IMR-90 (cell line): ENCODE measurements around the gene GPR107. TPM values are rescaled to one million over a fixed set of nuclear protein-coding genes. Genes with fewer than 3 reads are reported as not detected.

Experiments used
- ATAC-seq: fragments of 200-7000 bp; cut with Tn5 transposase; 2 replicates; pipeline ENCODE4 v1.9.1; 2020; ENCODE audit warnings: low read depth, mild to moderate bottlenecking, moderate library complexity
- BruUV-seq: library from RNA; stranded (reverse); fragments of 400-500 nt; replicated peaks from 2 replicates; lab custom pipeline; 2021; lab: Mats Ljungman, UMichigan
- CTCF ChIA-PET: fragments of 300-600 bp; formaldehyde crosslinking; extraction: SDS; loops from one replicate; lab custom pipeline; 2021; ENCODE audit warnings: antibody characterized with exemption; lab: Yijun Ruan, JAX
- POLR2A ChIA-PET: fragments of 300-600 bp; sonication (Branson Sonifier 250); formaldehyde crosslinking; loops from one replicate; lab custom pipeline; 2022; ENCODE audit warnings: antibody characterized with exemption; ENCODE audit not compliant: unreplicated experiment; lab: Charles Lee
- DNase-seq: peaks from one replicate; pipeline ENCODE4 v3.0.0; 2013
- H2AFZ ChIP-seq: replicated peaks from 2 replicates; pipeline ENCODE3; 2013; ENCODE audit warnings: low read length, mild to moderate bottlenecking; ENCODE audit not compliant: poor library complexity
- H2AK5ac ChIP-seq: 2 replicates; pipeline ENCODE4 v1.6.1; 2013; ENCODE audit warnings: low read depth, low read length, inconsistent platforms
- H2AK9ac ChIP-seq: replicated peaks from 2 replicates; pipeline ENCODE3; 2013; ENCODE audit warnings: mild to moderate bottlenecking, low read depth, low read length, moderate library complexity; ENCODE audit not compliant: poor library complexity
- H2BK120ac ChIP-seq: 2 replicates; pipeline ENCODE4 v1.6.1; 2013; ENCODE audit warnings: low read depth, low read length, inconsistent platforms
- H2BK15ac ChIP-seq: 3 replicates; pipeline ENCODE4 v1.6.1; 2013; ENCODE audit warnings: low read depth, low read length, inconsistent platforms
- H2BK20ac ChIP-seq: 2 replicates; pipeline ENCODE4 v1.6.1; 2013; ENCODE audit warnings: low read depth, mild to moderate bottlenecking, inconsistent platforms, low read length, moderate library complexity
- H2BK5ac ChIP-seq: 2 replicates; pipeline ENCODE4 v1.6.1; 2013; ENCODE audit warnings: mild to moderate bottlenecking, low read depth, low read length, inconsistent platforms; ENCODE audit not compliant: poor library complexity, severe bottlenecking
- H3K14ac ChIP-seq: replicated peaks from 2 replicates; pipeline ENCODE4 v1.6.1; 2013; ENCODE audit warnings: low read depth, low read length, inconsistent platforms
- H3K18ac ChIP-seq: 2 replicates; pipeline ENCODE4 v1.6.1; 2013; ENCODE audit warnings: low read depth, low read length, control low read depth
- H3K23ac ChIP-seq: 2 replicates; pipeline ENCODE4 v1.6.1; 2013; ENCODE audit warnings: low read depth, low read length, inconsistent platforms
- H3K27ac ChIP-seq: 2 replicates; pipeline ENCODE4 v1.5.1; 2013; ENCODE audit warnings: mild to moderate bottlenecking, control low read depth, low read length; ENCODE audit not compliant: insufficient read depth
- H3K27me3 ChIP-seq: 2 replicates; pipeline ENCODE4 v1.6.1; 2013; ENCODE audit warnings: low read length; ENCODE audit not compliant: control insufficient read depth, insufficient read depth
- H3K36me3 ChIP-seq: 2 replicates; pipeline ENCODE4 v1.6.1; 2013; ENCODE audit warnings: low read length, mixed read lengths; ENCODE audit not compliant: control insufficient read depth, insufficient read depth
- H3K4ac ChIP-seq: 2 replicates; pipeline ENCODE4 v1.6.1; 2013; ENCODE audit warnings: low read depth, low read length, inconsistent platforms
- H3K4me1 ChIP-seq: 2 replicates; pipeline ENCODE4 v1.6.1; 2013; ENCODE audit warnings: low read length, mixed read lengths; ENCODE audit not compliant: control insufficient read depth, insufficient read depth
- H3K4me2 ChIP-seq: 2 replicates; pipeline ENCODE4 v1.6.1; 2013; ENCODE audit warnings: low read depth, mild to moderate bottlenecking, control low read depth, low read length, moderate library complexity
- H3K4me3 ChIP-seq: 2 replicates; pipeline ENCODE4 v1.5.1; 2013; ENCODE audit warnings: low read depth, mild to moderate bottlenecking, control low read depth, low read length, moderate library complexity; ENCODE audit not compliant: insufficient read depth
- H3K56ac ChIP-seq: 2 replicates; pipeline ENCODE4 v1.6.1; 2013; ENCODE audit warnings: low read length, inconsistent platforms; ENCODE audit not compliant: insufficient read depth; ENCODE audit errors: extremely low read depth
- H3K79me1 ChIP-seq, 2 experiments: 2 replicates each; pipeline ENCODE4 v1.6.1; 2013; ENCODE audit warnings: low read length in 2 of 2, inconsistent platforms in 1 of 2, low read depth in 1 of 2
- H3K9ac ChIP-seq: 2 replicates; pipeline ENCODE4 v1.6.1; 2013; ENCODE audit warnings: low read depth, low read length, control low read depth
- H3K9me1 ChIP-seq: 2 replicates; pipeline ENCODE4 v1.6.1; 2013; ENCODE audit warnings: low read length, inconsistent platforms; ENCODE audit not compliant: insufficient read depth
- H3K9me3 ChIP-seq: 2 replicates; pipeline ENCODE4 v1.6.1; 2013; ENCODE audit warnings: low read length; ENCODE audit not compliant: control insufficient read depth, insufficient read depth
- H4K20me1 ChIP-seq: 2 replicates; pipeline ENCODE4 v1.6.1; 2013; ENCODE audit warnings: low read length, inconsistent platforms; ENCODE audit not compliant: insufficient read depth
- H4K5ac ChIP-seq: 2 replicates; pipeline ENCODE4 v1.6.1; 2013; ENCODE audit warnings: mild to moderate bottlenecking, low read depth, low read length, control low read depth
- H4K8ac ChIP-seq, 2 experiments: 2 replicates each; pipeline ENCODE4 v1.6.1; 2013; ENCODE audit warnings: low read depth in 2 of 2, low read length in 2 of 2, control low read depth in 1 of 2, inconsistent platforms in 1 of 2
- H4K91ac ChIP-seq: 2 replicates; pipeline ENCODE4 v1.6.1; 2013; ENCODE audit warnings: low read depth, low read length, inconsistent platforms; ENCODE audit not compliant: insufficient read depth
- BHLHE40 ChIP-seq: fragments of 150-350 bp; IDR thresholded peaks from 2 replicates; pipeline ENCODE4 v1.6.1; 2016; ENCODE audit warnings: mild to moderate bottlenecking, low read depth, low read length
- CHD1 ChIP-seq: IDR thresholded peaks from 2 replicates; pipeline ENCODE4 v1.6.1; 2012; ENCODE audit warnings: low read depth, low read length, improper control_type of control experiment
- FOS ChIP-seq: fragments of 150-350 bp; IDR thresholded peaks from 2 replicates; pipeline ENCODE4 v1.6.1; 2016; ENCODE audit warnings: low read depth, low read length
- MAFK ChIP-seq: IDR thresholded peaks from 2 replicates; pipeline ENCODE4 v1.6.1; 2012; ENCODE audit warnings: low read depth, low read length, improper control_type of control experiment
- MAZ ChIP-seq: IDR thresholded peaks from 2 replicates; pipeline ENCODE4 v1.6.1; 2012; ENCODE audit warnings: low read depth, mild to moderate bottlenecking, low read length, improper control_type of control experiment, moderate library complexity, borderline replicate concordance
- MXI1 ChIP-seq: IDR thresholded peaks from 2 replicates; pipeline ENCODE4 v1.6.1; 2012; ENCODE audit warnings: low read depth, mild to moderate bottlenecking, low read length, moderate library complexity, borderline replicate concordance
- NFE2L2 ChIP-seq: fragments of 150-350 bp; IDR thresholded peaks from 2 replicates; pipeline ENCODE4 v1.6.1; 2016; ENCODE audit warnings: low read depth, mild to moderate bottlenecking, low read length
- POLR2A ChIP-seq: IDR thresholded peaks from 2 replicates; pipeline ENCODE4 v1.6.1; 2012; ENCODE audit warnings: mild to moderate bottlenecking, low read depth, low read length
- RCOR1 ChIP-seq: IDR thresholded peaks from 2 replicates; pipeline ENCODE4 v1.6.1; 2012; ENCODE audit warnings: mild to moderate bottlenecking, low read length, improper control_type of control experiment; ENCODE audit not compliant: insufficient replicate concordance
- RFX5 ChIP-seq: IDR thresholded peaks from 2 replicates; pipeline ENCODE4 v1.8.0; 2012; ENCODE audit warnings: low read depth, mild to moderate bottlenecking, low read length, moderate library complexity
- SMC3 ChIP-seq: fragments of 150-350 bp; IDR thresholded peaks from 2 replicates; pipeline ENCODE4 v1.6.1; 2016; ENCODE audit warnings: low read depth, mild to moderate bottlenecking, antibody characterized with exemption, low read length, moderate library complexity
- WGBS, 2 experiments: methylation state at CpG; one replicate each; pipeline versions ENCODE4 v1.1.5 to v1.1.7; 2013; ENCODE audit warnings: missing lambda C conversion rate in 2 of 2; ENCODE audit not compliant: insufficient read length in 1 of 2; ENCODE audit errors: extremely low coverage in 2 of 2; 5-methylcytosine and 5-hydroxymethylcytosine counted together
- dilution Hi-C: fragments of 300-500 bp; cut with HindIII; formaldehyde crosslinking; loops from one replicate; pipeline ENCODE4 v1.14.3; 2018; ENCODE audit warnings: low sequenced_read_pairs; ENCODE audit not compliant: unreplicated experiment
- in situ Hi-C: fragments of 300-500 bp; cut with MboI; formaldehyde crosslinking; loops from 3 replicates; pipeline ENCODE4 v1.14.3; 2019; ENCODE audit warnings: low sequenced_read_pairs, inconsistent platforms, mixed read lengths
- intact Hi-C: fragments of 100-400 bp; cut with micrococcal nuclease; formaldehyde crosslinking; loops from 2 replicates; pipeline ENCODE4 v1.10.0; 2022
- polyA plus RNA-seq, 3 experiments: library from polyadenylated mRNA; depleted of rRNA; stranded (reverse); fragments of >200 nt; gene quantifications; 2 replicates each; pipeline ENCODE4 v1.2.3, GENCODE V29; 2012; ENCODE audit warnings: low replicate concordance in 1 of 3
- total RNA-seq: library from RNA; depleted of rRNA; stranded (reverse); fragments of >200 nt; gene quantifications from 2 replicates; pipeline ENCODE4 v1.2.3, GENCODE V29; 2012
- TF ChIP-seq, protein P1 (sequence below): fragments of 150-350 bp; IDR thresholded peaks from 2 replicates; pipeline ENCODE4 v1.6.1; 2016; ENCODE audit warnings: low read depth, mild to moderate bottlenecking, low read length, moderate library complexity, borderline replicate concordance
- TF ChIP-seq, protein P2 (sequence below): conservative IDR thresholded peaks from 2 replicates; pipeline ENCODE4 v1.5.1; 2012; ENCODE audit warnings: mild to moderate bottlenecking, low read depth, low read length, improper control_type of control experiment
- TF ChIP-seq, protein P3 (sequence below): fragments of 150-350 bp; IDR thresholded peaks from 2 replicates; pipeline ENCODE4 v1.6.1; 2017; ENCODE audit warnings: mild to moderate bottlenecking, antibody characterized with exemption, low read length, low read depth

Gene GPR107
- total and polyA plus RNA-seq, 2 of the 4 experiments (the other 2 are of a cell fraction), result 16.7 to 21.6 TPM

DNA sequence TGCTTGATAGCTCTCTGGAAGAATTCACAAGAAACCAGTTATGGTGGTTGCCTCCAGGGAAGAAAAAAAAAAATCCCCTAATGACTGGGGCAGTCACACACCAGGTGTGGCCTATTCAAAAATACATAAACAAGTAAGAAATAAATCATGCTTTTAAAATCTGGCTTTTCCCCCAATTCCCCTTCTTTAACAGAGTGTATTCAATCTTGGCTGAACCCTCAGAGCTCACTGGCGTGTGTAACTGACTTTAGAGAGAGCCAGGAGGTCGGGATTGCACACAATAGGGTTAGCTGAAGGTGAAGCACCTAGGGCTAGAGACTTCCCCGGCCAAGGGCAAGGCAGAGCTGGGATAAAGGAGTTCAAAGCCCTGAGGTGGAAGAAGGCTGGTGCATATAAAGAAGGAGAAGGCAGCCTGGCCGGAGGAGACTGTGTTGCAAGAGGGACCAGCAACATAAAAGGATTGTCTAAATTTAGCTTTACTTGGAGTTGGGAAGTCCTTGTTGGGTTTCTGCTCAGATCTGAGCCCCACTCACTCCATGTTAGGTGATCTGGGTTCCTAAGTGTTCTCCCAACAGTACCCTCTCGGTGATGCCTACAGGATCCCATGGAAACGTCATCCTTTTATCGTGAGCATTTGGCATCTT is 30.4 kb upstream of the GPR107 start:
- WGBS, 2 experiments, result 100% methylated on average over 3 of the region's 7 CpGs; no CpG with 5 or more reads in 1 of the 2 experiments
- peak overlapping the region; percentile 38 for H2AK5ac ChIP-seq
- H3K79me1 ChIP-seq, result peaks cover 19 to 40% of the 10 kb centered on the region in 2 experiments
- no peak overlapping the region for H3K4me3 ChIP-seq
- no peak overlapping the region for H3K18ac ChIP-seq
- in situ Hi-C loops (no loop called here), dilution Hi-C loops (no loop called here), intact Hi-C loops (no loop called here)
- peaks cover 44% of the 10 kb centered on the region for H4K20me1 ChIP-seq
- H3K27me3 ChIP-seq, result 0 out of 2 replicates have a peak, but pooled peaks cover 2% of the 10 kb centered on the region
- H4K91ac ChIP-seq, result no peak overlapping the region
- CTCF ChIA-PET, result no interaction called here
- no TSS peak for BruUV-seq
- no peak overlapping the region for H3K14ac ChIP-seq
- H3K36me3 ChIP-seq, result no peaks in the 10 kb centered on the region
- no peak overlapping the region for H4K5ac ChIP-seq
- no peak overlapping the region; the same call in 1 of the 2 replicates for H2BK20ac ChIP-seq
- H4K8ac ChIP-seq, result no peak overlapping the region
- H2BK120ac ChIP-seq, result no peak overlapping the region
- no peak overlapping the region for H3K9ac ChIP-seq
- 0 out of 2 replicates have a peak overlapping the region, but pooled peaks have one; percentile 13 for H3K4ac ChIP-seq
- H2AK9ac ChIP-seq, result no peak overlapping the region
- H2BK5ac ChIP-seq, result no peak overlapping the region
- H3K23ac ChIP-seq, result peak overlapping the region; percentile 60; the same call in 1 of the 2 replicates
- no peak for ATAC-seq
- peaks cover 6% of the 10 kb centered on the region for H3K9me1 ChIP-seq
- POLR2A ChIA-PET, result no interaction called here
- DNase-seq, result no peak
- peaks cover 2% of the 10 kb centered on the region; the same call in 1 of the 2 replicates for H3K9me3 ChIP-seq
- no peak overlapping the region for H2AFZ ChIP-seq
- H2BK15ac ChIP-seq, result no peak overlapping the region
- H3K27ac ChIP-seq, result no peak overlapping the region
- TF ChIP-seq RCOR1, result no peak
- no peak for TF ChIP-seq SMC3
- no peak for TF ChIP-seq CHD1
- no peak for TF ChIP-seq RFX5
- no peak for TF ChIP-seq MAZ
- TF ChIP-seq, protein P1, sequence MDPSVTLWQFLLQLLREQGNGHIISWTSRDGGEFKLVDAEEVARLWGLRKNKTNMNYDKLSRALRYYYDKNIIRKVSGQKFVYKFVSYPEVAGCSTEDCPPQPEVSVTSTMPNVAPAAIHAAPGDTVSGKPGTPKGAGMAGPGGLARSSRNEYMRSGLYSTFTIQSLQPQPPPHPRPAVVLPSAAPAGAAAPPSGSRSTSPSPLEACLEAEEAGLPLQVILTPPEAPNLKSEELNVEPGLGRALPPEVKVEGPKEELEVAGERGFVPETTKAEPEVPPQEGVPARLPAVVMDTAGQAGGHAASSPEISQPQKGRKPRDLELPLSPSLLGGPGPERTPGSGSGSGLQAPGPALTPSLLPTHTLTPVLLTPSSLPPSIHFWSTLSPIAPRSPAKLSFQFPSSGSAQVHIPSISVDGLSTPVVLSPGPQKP, result no peak
- no peak for TF ChIP-seq NFE2L2
- TF ChIP-seq MAFK, result no peak
- TF ChIP-seq POLR2A, result no peak
- TF ChIP-seq BHLHE40, result no peak
- TF ChIP-seq, protein P2, sequence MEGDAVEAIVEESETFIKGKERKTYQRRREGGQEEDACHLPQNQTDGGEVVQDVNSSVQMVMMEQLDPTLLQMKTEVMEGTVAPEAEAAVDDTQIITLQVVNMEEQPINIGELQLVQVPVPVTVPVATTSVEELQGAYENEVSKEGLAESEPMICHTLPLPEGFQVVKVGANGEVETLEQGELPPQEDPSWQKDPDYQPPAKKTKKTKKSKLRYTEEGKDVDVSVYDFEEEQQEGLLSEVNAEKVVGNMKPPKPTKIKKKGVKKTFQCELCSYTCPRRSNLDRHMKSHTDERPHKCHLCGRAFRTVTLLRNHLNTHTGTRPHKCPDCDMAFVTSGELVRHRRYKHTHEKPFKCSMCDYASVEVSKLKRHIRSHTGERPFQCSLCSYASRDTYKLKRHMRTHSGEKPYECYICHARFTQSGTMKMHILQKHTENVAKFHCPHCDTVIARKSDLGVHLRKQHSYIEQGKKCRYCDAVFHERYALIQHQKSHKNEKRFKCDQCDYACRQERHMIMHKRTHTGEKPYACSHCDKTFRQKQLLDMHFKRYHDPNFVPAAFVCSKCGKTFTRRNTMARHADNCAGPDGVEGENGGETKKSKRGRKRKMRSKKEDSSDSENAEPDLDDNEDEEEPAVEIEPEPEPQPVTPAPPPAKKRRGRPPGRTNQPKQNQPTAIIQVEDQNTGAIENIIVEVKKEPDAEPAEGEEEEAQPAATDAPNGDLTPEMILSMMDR, result no peak
- no peak for TF ChIP-seq FOS
- TF ChIP-seq, protein P3, sequence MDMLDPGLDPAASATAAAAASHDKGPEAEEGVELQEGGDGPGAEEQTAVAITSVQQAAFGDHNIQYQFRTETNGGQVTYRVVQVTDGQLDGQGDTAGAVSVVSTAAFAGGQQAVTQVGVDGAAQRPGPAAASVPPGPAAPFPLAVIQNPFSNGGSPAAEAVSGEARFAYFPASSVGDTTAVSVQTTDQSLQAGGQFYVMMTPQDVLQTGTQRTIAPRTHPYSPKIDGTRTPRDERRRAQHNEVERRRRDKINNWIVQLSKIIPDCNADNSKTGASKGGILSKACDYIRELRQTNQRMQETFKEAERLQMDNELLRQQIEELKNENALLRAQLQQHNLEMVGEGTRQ, result no peak
- TF ChIP-seq MXI1, result no peak
- H3K4me2 ChIP-seq, result no peak overlapping the region
- no peak overlapping the region for H3K56ac ChIP-seq
- H3K4me1 ChIP-seq, result peaks cover 2% of the 10 kb centered on the region
